GM12878 (cell line): ENCODE data around the gene DCTN1. TPM values are rescaled to one million over a fixed set of nuclear protein-coding genes. Genes with fewer than 3 reads are reported as not detected.
A peak's percentile ranks its signal among the peaks of the same experiment; 100 is the strongest.

Experiments
- ATAC-seq: fragments of 200-7000 bp; cut with Tn5 transposase; 3 replicates; pipeline ENCODE4 v1.9.1; 2020; ENCODE audit warnings: mild to moderate bottlenecking, moderate library complexity
- BruUV-seq: library from RNA; stranded (reverse); fragments of 400-500 nt; replicated peaks from 2 replicates; lab custom pipeline; 2021; lab: Mats Ljungman, UMichigan
- CTCF ChIA-PET: fragments of 300-600 bp; sonication (Branson Sonifier 250); formaldehyde crosslinking; extraction: SDS; loops from one replicate; lab custom pipeline; 2021; ENCODE audit warnings: inconsistent platforms; lab: Yijun Ruan, JAX
- POLR2A ChIA-PET: fragments of 350-600 bp; formaldehyde crosslinking; extraction: SDS; loops from one replicate; lab custom pipeline; 2021; ENCODE audit warnings: inconsistent platforms; lab: Charles Lee
- RAD21 ChIA-PET: fragments of 300-600 bp; sonication (Branson Sonifier 250); formaldehyde crosslinking; loops from one replicate; lab custom pipeline; 2023; ENCODE audit warnings: antibody characterized with exemption; ENCODE audit not compliant: unreplicated experiment; lab: Charles Lee
- SMC1A ChIA-PET: fragments of 300-600 bp; sonication (Branson Sonifier 250); formaldehyde crosslinking; loops from one replicate; lab custom pipeline; 2023; ENCODE audit not compliant: unreplicated experiment, uncharacterized antibody; lab: Charles Lee
- DNase-seq: peaks from one replicate; pipeline ENCODE4 v3.0.0-alpha.2; 2011; ENCODE audit warnings: low read depth, low spot score
- FAIRE-seq: peaks from 3 replicates; lab custom pipeline; 2011; peaks lifted over from hg19 to GRCh38; lab: Jason Lieb, UNC
- H2AFZ ChIP-seq: 2 replicates; pipeline ENCODE4 v1.6.0; 2011; ENCODE audit warnings: low read depth, low read length, control low read depth; ENCODE audit not compliant: control insufficient read depth
- H3K27ac ChIP-seq: 2 replicates; pipeline ENCODE4 v1.5.1; 2011; ENCODE audit warnings: control low read depth; ENCODE audit not compliant: control insufficient read depth, insufficient read depth
- H3K27me3 ChIP-seq, 2 experiments: replicated peaks in 1 of 2; 2 replicates each; pipeline versions ENCODE4 v1.6.0 to v1.6.1; 2011; ENCODE audit warnings: low read length in 1 of 2; ENCODE audit not compliant: control insufficient read depth in 2 of 2, insufficient read depth in 2 of 2
- H3K36me3 ChIP-seq, 2 experiments: 2 replicates each; pipeline ENCODE4 v1.5.1; 2011; ENCODE audit warnings: low read length in 1 of 2; ENCODE audit not compliant: control insufficient read depth in 2 of 2, insufficient read depth in 2 of 2
- H3K4me1 ChIP-seq: 2 replicates; pipeline ENCODE4 v1.6.1; 2011; ENCODE audit warnings: mild to moderate bottlenecking, low read length, moderate library complexity, mixed read lengths; ENCODE audit not compliant: control insufficient read depth, insufficient read depth
- H3K4me2 ChIP-seq: 2 replicates; pipeline ENCODE4 v1.6.0; 2011; ENCODE audit warnings: control low read depth; ENCODE audit not compliant: control insufficient read depth, insufficient read depth
- H3K4me3 ChIP-seq: fragments of 200-600 bp; sonication (generic); 2 replicates; pipeline ENCODE4 v1.5.1; 2016
- H3K79me2 ChIP-seq: 2 replicates; pipeline ENCODE4 v1.6.0; 2011; ENCODE audit warnings: low read length; ENCODE audit not compliant: control insufficient read depth, insufficient read depth
- H3K9ac ChIP-seq: 2 replicates; pipeline ENCODE4 v1.8.0; 2011; ENCODE audit warnings: low read length, control low read depth, mixed read lengths; ENCODE audit not compliant: control insufficient read depth, insufficient read depth
- H3K9me3 ChIP-seq: replicated peaks from 3 replicates; pipeline ENCODE4 v1.5.1; 2011; ENCODE audit warnings: mild to moderate bottlenecking, low read length; ENCODE audit not compliant: control insufficient read depth, insufficient read depth
- H4K20me1 ChIP-seq: 2 replicates; pipeline ENCODE4 v1.6.0; 2011; ENCODE audit not compliant: control insufficient read depth, insufficient read depth
- MLLT1 ChIP-seq: fragments of 450-650 bp; IDR thresholded peaks from 2 replicates; pipeline ENCODE4 v1.6.1; 2016; ENCODE audit warnings: mild to moderate bottlenecking
- WGBS: methylation state at CpG from one replicate; pipeline ENCODE4 v1.1.6; 2016; ENCODE audit warnings: low lambda C conversion rate; ENCODE audit not compliant: insufficient replicate concordance, insufficient coverage; ENCODE audit errors: missing lambda C conversion rate; 5-methylcytosine and 5-hydroxymethylcytosine counted together
- in situ Hi-C: fragments of 300-500 bp; cut with MboI; formaldehyde crosslinking; loops from 9 replicates; pipeline ENCODE4 v1.14.3; 2018; ENCODE audit warnings: mixed read lengths
- intact Hi-C: fragments of 100-400 bp; cut with micrococcal nuclease; formaldehyde crosslinking; loops from one replicate; pipeline ENCODE4 v1.14.2; 2022; ENCODE audit not compliant: unreplicated experiment
- polyA plus RNA-seq, 11 experiments: library from polyadenylated mRNA; depleted of rRNA in 4 of 11; unstranded in 6 of 11; stranded (reverse) in 5 of 11; fragments of >200 nt; fragmentation: Nextera tagmentation in 4 of 11; fragmentation: Illumina TruSeq in 1 of 11; extraction: Ambion mirVana in 4 of 11; extraction: Trizol in 1 of 11; gene quantifications; 1 replicate in 1 of 11; 2 replicates in 10 of 11; pipeline versions ENCODE4 v1.2.1 to v1.2.3, GENCODE V29; 2011 to 2016; ENCODE audit warnings: inconsistent platforms in 2 of 11, missing spikeins in 2 of 11, low read depth in 1 of 11
- total RNA-seq, 4 experiments: library from RNA; depleted of rRNA in 3 of 4; stranded (reverse); fragments of >200 nt in 3 of 4; fragmentation: Illumina TruSeq in 1 of 4; extraction: Trizol in 1 of 4; gene quantifications; 2 replicates each; pipeline versions ENCODE4 v1.2.1 to v1.2.3, GENCODE V29; 2013 to 2021
- TF ChIP-seq, protein P1 (sequence below): fragments of 450-650 bp; IDR thresholded peaks from 2 replicates; pipeline ENCODE4 v1.6.1; 2017; ENCODE audit warnings: mild to moderate bottlenecking, moderate library complexity

DCTN1 gene
- total and polyA plus RNA-seq, 10 of the 15 experiments (the other 5 are each of a cell fraction or from before 2014, with no cell fraction given): 44.1 to 116 (median 64.8) TPM

DNA sequence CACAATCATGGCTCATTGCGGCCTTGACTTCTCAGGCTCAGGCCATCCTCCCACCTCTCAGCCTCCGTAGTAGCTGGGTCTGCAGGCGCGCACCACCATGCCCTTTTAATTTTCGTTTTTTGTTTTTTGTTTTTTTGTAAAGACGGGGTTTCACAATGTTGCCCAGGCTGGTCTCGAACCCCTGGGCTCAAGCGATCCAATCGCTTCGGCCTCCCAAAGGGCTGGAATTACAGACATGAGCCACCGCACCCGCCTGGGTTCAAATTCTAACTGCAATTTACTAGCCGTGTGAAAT, 12.3 kb upstream of the DCTN1 start:
- no peak overlapping the region for H3K9ac ChIP-seq
- no peaks in the 10 kb centered on the region for H3K36me3 ChIP-seq
- ChIA-PET RAD21 (interaction anchor here (1.7 to 3.5 kb wide), 5 partner anchors 10 to 142 kb away, joined by 5 to 14 read pairs (median 9); partner anchors contain the start of gene WBP1), POLR2A (interaction anchor here (0.6 to 1.6 kb wide), 3 partner anchors 11 to 76 kb away, joined by 3 to 4 read pairs (median 3); partner anchors contain the start of gene INO80B), CTCF (interaction anchor here (0.6 to 5.2 kb wide), 23 partner anchors 8 to 566 kb away, joined by 3 to 48 read pairs (median 5); partner anchors contain the start of genes DCTN1, INO80B and MTHFD2), SMC1A (interaction anchor here (1.0 to 6.1 kb wide), 6 partner anchors 9 to 143 kb away, joined by 3 to 36 read pairs (median 6); no protein-coding TSS in a partner anchor)
- H3K9me3 ChIP-seq: no peaks in the 10 kb centered on the region
- H3K27me3 ChIP-seq: no peaks in the 10 kb centered on the region
- no peak overlapping the region for H3K27ac ChIP-seq
- intact Hi-C loops: loop anchor here (5.0 to 10.0 kb wide), 3 partner anchors 125 to 248 kb away; partner anchors contain the start of gene BOLA3
- H3K4me1 ChIP-seq: peaks cover 3% of the 10 kb centered on the region; the same call in 1 of the 2 replicates
- 0 out of 2 replicates have a peak, but pooled peaks cover 2% of the 10 kb centered on the region for H4K20me1 ChIP-seq
- FAIRE-seq (no peak), ATAC-seq (no peak), DNase-seq (no peak)
- peak overlapping the region; percentile 100 for H2AFZ ChIP-seq
- 68% methylated on average over 13 of the region's 13 CpGs for WGBS
- peaks cover 27% of the 10 kb centered on the region for H3K79me2 ChIP-seq
- H3K4me3 ChIP-seq: no peak overlapping the region; the same call in 1 of the 2 replicates
- peak overlapping the region; percentile 69 for H3K4me2 ChIP-seq
- no TSS peak for BruUV-seq
- in situ Hi-C loops: loop anchor here (10.0 kb wide), 1 partner anchor 568 kb away; the partner anchor contains the start of gene STAMBP
- peak; percentile 61 for TF ChIP-seq MLLT1
- TF ChIP-seq, protein P1, sequence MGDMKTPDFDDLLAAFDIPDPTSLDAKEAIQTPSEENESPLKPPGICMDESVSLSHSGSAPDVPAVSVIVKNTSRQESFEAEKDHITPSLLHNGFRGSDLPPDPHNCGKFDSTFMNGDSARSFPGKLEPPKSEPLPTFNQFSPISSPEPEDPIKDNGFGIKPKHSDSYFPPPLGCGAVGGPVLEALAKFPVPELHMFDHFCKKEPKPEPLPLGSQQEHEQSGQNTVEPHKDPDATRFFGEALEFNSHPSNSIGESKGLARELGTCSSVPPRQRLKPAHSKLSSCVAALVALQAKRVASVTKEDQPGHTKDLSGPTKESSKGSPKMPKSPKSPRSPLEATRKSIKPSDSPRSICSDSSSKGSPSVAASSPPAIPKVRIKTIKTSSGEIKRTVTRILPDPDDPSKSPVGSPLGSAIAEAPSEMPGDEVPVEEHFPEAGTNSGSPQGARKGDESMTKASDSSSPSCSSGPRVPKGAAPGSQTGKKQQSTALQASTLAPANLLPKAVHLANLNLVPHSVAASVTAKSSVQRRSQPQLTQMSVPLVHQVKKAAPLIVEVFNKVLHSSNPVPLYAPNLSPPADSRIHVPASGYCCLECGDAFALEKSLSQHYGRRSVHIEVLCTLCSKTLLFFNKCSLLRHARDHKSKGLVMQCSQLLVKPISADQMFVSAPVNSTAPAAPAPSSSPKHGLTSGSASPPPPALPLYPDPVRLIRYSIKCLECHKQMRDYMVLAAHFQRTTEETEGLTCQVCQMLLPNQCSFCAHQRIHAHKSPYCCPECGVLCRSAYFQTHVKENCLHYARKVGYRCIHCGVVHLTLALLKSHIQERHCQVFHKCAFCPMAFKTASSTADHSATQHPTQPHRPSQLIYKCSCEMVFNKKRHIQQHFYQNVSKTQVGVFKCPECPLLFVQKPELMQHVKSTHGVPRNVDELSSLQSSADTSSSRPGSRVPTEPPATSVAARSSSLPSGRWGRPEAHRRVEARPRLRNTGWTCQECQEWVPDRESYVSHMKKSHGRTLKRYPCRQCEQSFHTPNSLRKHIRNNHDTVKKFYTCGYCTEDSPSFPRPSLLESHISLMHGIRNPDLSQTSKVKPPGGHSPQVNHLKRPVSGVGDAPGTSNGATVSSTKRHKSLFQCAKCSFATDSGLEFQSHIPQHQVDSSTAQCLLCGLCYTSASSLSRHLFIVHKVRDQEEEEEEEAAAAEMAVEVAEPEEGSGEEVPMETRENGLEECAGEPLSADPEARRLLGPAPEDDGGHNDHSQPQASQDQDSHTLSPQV: no peak
